WTC11 (cell line): ENCODE measurements around the gene CLEC4A.
"Not testable (repeated sequence)": the region's sequence is repeated elsewhere in the genome, so short reads cannot be mapped to it uniquely, and the experiment has no call there.

ENCODE experiments used
- ATF2 ChIP-seq: sonication (generic); formaldehyde crosslinking; IDR thresholded peaks from 2 replicates; pipeline ENCODE4 v1.8.1; 2022; ENCODE audit warnings: low read depth, missing genetic modification reagents, borderline replicate concordance
- CBFB ChIP-seq: sonication (generic); formaldehyde crosslinking; IDR thresholded peaks from 2 replicates; pipeline ENCODE4 v1.8.1; 2022; ENCODE audit warnings: mild to moderate bottlenecking, low read depth, missing genetic modification reagents
- E2F1 ChIP-seq: sonication (generic); formaldehyde crosslinking; IDR thresholded peaks from 2 replicates; pipeline ENCODE4 v1.8.0; 2022; ENCODE audit warnings: mild to moderate bottlenecking, missing genetic modification reagents
- E2F4 ChIP-seq: sonication (generic); formaldehyde crosslinking; IDR thresholded peaks from 2 replicates; pipeline ENCODE4 v1.8.1; 2022; ENCODE audit warnings: low read depth, mild to moderate bottlenecking, moderate library complexity, missing genetic modification reagents, borderline replicate concordance
- ELF4 ChIP-seq: sonication (generic); formaldehyde crosslinking; IDR thresholded peaks from 2 replicates; pipeline ENCODE4 v1.8.1; 2022; ENCODE audit warnings: low read depth, mild to moderate bottlenecking, moderate library complexity, missing genetic modification reagents
- STAT6 ChIP-seq: sonication (generic); formaldehyde crosslinking; conservative IDR thresholded peaks from 2 replicates; pipeline ENCODE4 v1.8.1; 2023; ENCODE audit warnings: mild to moderate bottlenecking, low read depth, missing genetic modification reagents, moderate library complexity
- ZNF263 ChIP-seq: sonication (generic); formaldehyde crosslinking; IDR thresholded peaks from 2 replicates; pipeline ENCODE4 v1.8.1; 2022; ENCODE audit warnings: low read depth, mild to moderate bottlenecking, moderate library complexity, missing genetic modification reagents
- TF ChIP-seq, protein P1 (sequence below): fragments of 200-600 bp; IDR thresholded peaks from 2 replicates; pipeline ENCODE4 v1.8.0; 2022; ENCODE audit warnings: antibody characterized with exemption
- TF ChIP-seq, protein P2 (sequence below): sonication (generic); formaldehyde crosslinking; conservative IDR thresholded peaks from 2 replicates; pipeline ENCODE4 v1.8.1; 2022; ENCODE audit warnings: mild to moderate bottlenecking, missing genetic modification reagents

GRCh38 chr12:8182923-8183322, 59.5 kb downstream of the CLEC4A start:
- TF ChIP-seq, protein P1, sequence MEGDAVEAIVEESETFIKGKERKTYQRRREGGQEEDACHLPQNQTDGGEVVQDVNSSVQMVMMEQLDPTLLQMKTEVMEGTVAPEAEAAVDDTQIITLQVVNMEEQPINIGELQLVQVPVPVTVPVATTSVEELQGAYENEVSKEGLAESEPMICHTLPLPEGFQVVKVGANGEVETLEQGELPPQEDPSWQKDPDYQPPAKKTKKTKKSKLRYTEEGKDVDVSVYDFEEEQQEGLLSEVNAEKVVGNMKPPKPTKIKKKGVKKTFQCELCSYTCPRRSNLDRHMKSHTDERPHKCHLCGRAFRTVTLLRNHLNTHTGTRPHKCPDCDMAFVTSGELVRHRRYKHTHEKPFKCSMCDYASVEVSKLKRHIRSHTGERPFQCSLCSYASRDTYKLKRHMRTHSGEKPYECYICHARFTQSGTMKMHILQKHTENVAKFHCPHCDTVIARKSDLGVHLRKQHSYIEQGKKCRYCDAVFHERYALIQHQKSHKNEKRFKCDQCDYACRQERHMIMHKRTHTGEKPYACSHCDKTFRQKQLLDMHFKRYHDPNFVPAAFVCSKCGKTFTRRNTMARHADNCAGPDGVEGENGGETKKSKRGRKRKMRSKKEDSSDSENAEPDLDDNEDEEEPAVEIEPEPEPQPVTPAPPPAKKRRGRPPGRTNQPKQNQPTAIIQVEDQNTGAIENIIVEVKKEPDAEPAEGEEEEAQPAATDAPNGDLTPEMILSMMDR, result not testable (repeated sequence)
- not testable (repeated sequence) for TF ChIP-seq STAT6 (CRISPR knock-in tag); ATF2; ZNF263 (CRISPR knock-in tag); CBFB; E2F4; E2F1 (CRISPR knock-in tag); ELF4 (CRISPR knock-in tag)
- TF ChIP-seq, protein P2, sequence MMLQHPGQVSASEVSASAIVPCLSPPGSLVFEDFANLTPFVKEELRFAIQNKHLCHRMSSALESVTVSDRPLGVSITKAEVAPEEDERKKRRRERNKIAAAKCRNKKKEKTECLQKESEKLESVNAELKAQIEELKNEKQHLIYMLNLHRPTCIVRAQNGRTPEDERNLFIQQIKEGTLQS (CRISPR knock-in tag), result not testable (repeated sequence)
